H1 (cell line): ENCODE results near the gene CSNK2A3.

Experiments
- BCL11A ChIP-seq, 2 experiments: IDR thresholded peaks; one replicate each; pipeline ENCODE4 v1.6.1; 2011; ENCODE audit warnings: low read depth in 2 of 2, low read length in 2 of 2, mild to moderate bottlenecking in 2 of 2
- CEBPB ChIP-seq: IDR thresholded peaks from 2 replicates; pipeline ENCODE4 v1.6.1; 2012; ENCODE audit warnings: low read depth, low read length
- CTCF ChIP-seq, 3 experiments: IDR thresholded peaks; 1 replicate in 2 of 3; 2 replicates in 1 of 3; pipeline versions ENCODE4 v1.5.1 to v1.6.1; 2011; ENCODE audit warnings: low read length in 3 of 3, mild to moderate bottlenecking in 3 of 3, inconsistent platforms in 2 of 3, low read depth in 1 of 3, moderate library complexity in 1 of 3; ENCODE audit not compliant: insufficient read depth in 1 of 3; ENCODE audit errors: control extremely low read depth in 1 of 3
- EZH2 ChIP-seq: fragments of 200-600 bp; sonication (generic); IDR thresholded peaks from 2 replicates; pipeline ENCODE4 v1.7.1; 2012; ENCODE audit warnings: low read depth, mild to moderate bottlenecking, moderate library complexity, low read length, inconsistent platforms; ENCODE audit not compliant: severe bottlenecking
- GABPA ChIP-seq: IDR thresholded peaks from 2 replicates; pipeline ENCODE4 v1.6.1; 2011; ENCODE audit warnings: mild to moderate bottlenecking, low read length, moderate library complexity, borderline replicate concordance; ENCODE audit not compliant: insufficient read depth
- HDAC6 ChIP-seq: IDR thresholded peaks from one replicate; pipeline ENCODE4 v1.7.1; 2012; ENCODE audit warnings: low read depth, mild to moderate bottlenecking, inconsistent platforms, low read length, moderate library complexity
- POLR2A ChIP-seq, 2 experiments: IDR thresholded peaks; 1 replicate in 1 of 2; 2 replicates in 1 of 2; pipeline ENCODE4 v1.6.1; 2011; ENCODE audit warnings: low read depth in 2 of 2, low read length in 2 of 2, mild to moderate bottlenecking in 2 of 2; ENCODE audit errors: control extremely low read depth in 1 of 2
- POLR2AphosphoS5 ChIP-seq: IDR thresholded peaks from 2 replicates; pipeline ENCODE4 v1.6.1; 2011; ENCODE audit warnings: low read depth, low read length
- RAD21 ChIP-seq, 2 experiments: IDR thresholded peaks in 1 of 2; conservative IDR thresholded peaks in 1 of 2; 2 replicates each; pipeline ENCODE4 v1.6.1; 2011; ENCODE audit warnings: low read depth in 2 of 2, low read length in 2 of 2, improper control_type of control experiment in 1 of 2, inconsistent platforms in 1 of 2, mild to moderate bottlenecking in 1 of 2, moderate library complexity in 1 of 2
- RBBP5 ChIP-seq: IDR thresholded peaks from 2 replicates; pipeline ENCODE4 v1.7.1; 2012; ENCODE audit warnings: low read depth, mild to moderate bottlenecking, inconsistent platforms, low read length, moderate library complexity, borderline replicate concordance
- TAF1 ChIP-seq: IDR thresholded peaks from 2 replicates; pipeline ENCODE4 v1.6.1; 2011; ENCODE audit warnings: mild to moderate bottlenecking, low read depth, low read length
- YY1 ChIP-seq: IDR thresholded peaks from 2 replicates; pipeline ENCODE4 v1.6.1; 2011; ENCODE audit warnings: low read depth, mild to moderate bottlenecking, low read length
- TF ChIP-seq, protein P1 (sequence below): IDR thresholded peaks from 2 replicates; pipeline ENCODE4 v1.6.1; 2012; ENCODE audit warnings: inconsistent platforms

- no peak for TF ChIP-seq POLR2AphosphoS5
- no peak for TF ChIP-seq RAD21 (IDR thresholded peaks at IDR 0.05 in 1 of 2, conservative IDR thresholded peaks at IDR 0.05 in 1 of 2; ENCODE audit: low read depth in 2 of 2, low read length in 2 of 2)
- no peak for TF ChIP-seq BCL11A (IDR thresholded peaks at IDR 0.05; ENCODE audit: low read depth in 2 of 2, low read length in 2 of 2)
- TF ChIP-seq RBBP5 = no peak
- TF ChIP-seq CTCF (IDR thresholded peaks at IDR 0.05; ENCODE audit: control extremely low read depth in 1 of 3, insufficient read depth in 1 of 3, low read depth in 1 of 3, low read length in 3 of 3) = no peak
- TF ChIP-seq EZH2 = no peak
- no peak for TF ChIP-seq CEBPB
- TF ChIP-seq POLR2A (IDR thresholded peaks at IDR 0.05; ENCODE audit: control extremely low read depth in 1 of 2, low read depth in 2 of 2, low read length in 2 of 2) = no peak
- no peak for TF ChIP-seq HDAC6
- TF ChIP-seq, protein P1, sequence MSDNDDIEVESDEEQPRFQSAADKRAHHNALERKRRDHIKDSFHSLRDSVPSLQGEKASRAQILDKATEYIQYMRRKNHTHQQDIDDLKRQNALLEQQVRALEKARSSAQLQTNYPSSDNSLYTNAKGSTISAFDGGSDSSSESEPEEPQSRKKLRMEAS = no peak
- TF ChIP-seq TAF1 = no peak
- no peak for TF ChIP-seq YY1
- TF ChIP-seq GABPA = no peak
These were observed 30.9 kb upstream of the CSNK2A3 start for GRCh38 chr11:11383995-11384394.
